ENCODE results near the gene ADCY1. TPM values are rescaled to one million over a fixed set of nuclear protein-coding genes. Genes with fewer than 3 reads are reported as not detected.

Gene ADCY1
- total RNA-seq, 2 experiments from 2014 or later: 0.25 to 0.32 TPM

- ChIA-PET CTCF (no interaction called here), POLR2A (no interaction called here)
Observed at GRCh38 chr7:45576249-45576929, 2.2 kb downstream of the ADCY1 start.

GRCh38 chr7:45578022-45578421 is 3.9 kb downstream of the ADCY1 start:
- ChIA-PET CTCF (no interaction called here), POLR2A (no interaction called here)

GRCh38 chr7:45578467-45578866 is 4.3 kb downstream of the ADCY1 start:
- ChIA-PET CTCF (no interaction called here), POLR2A (no interaction called here)

GRCh38 chr7:45579391-45579801 is 5.2 kb downstream of the ADCY1 start:
- ChIA-PET CTCF (no interaction called here), POLR2A (no interaction called here)

GRCh38 chr7:45580053-45580872 is 6.1 kb downstream of the ADCY1 start:
- ChIA-PET CTCF (no interaction called here), POLR2A (no interaction called here)

GRCh38 chr7:45581271-45581780 is 7.2 kb downstream of the ADCY1 start:
- CTCF ChIA-PET: no interaction called here
- POLR2A ChIA-PET: no interaction called here

- POLR2A ChIA-PET: no interaction called here
Observed at GRCh38 chr7:45582136-45582749, 8.1 kb downstream of the ADCY1 start.

GRCh38 chr7:45582868-45583277 is 8.7 kb downstream of the ADCY1 start:
- ChIA-PET CTCF (no interaction called here), POLR2A (no interaction called here)

More at GRCh38 chr7:45582136-45582749, 8.1 kb downstream of the ADCY1 start:
- CTCF ChIA-PET: no interaction called here

- ChIA-PET POLR2A (no interaction called here), CTCF (interaction anchor here (0.6 kb wide), 1 partner anchor 231 kb away, joined by 3 read pairs; no protein-coding TSS in a partner anchor)
Observed at GRCh38 chr7:45583296-45583695, 9.1 kb downstream of the ADCY1 start.

GRCh38 chr7:45584261-45585210 is 10.4 kb downstream of the ADCY1 start:
- ChIA-PET POLR2A (no interaction called here), CTCF (no interaction called here)

- ChIA-PET CTCF (no interaction called here), POLR2A (no interaction called here)
Observed at GRCh38 chr7:45585628-45586027, 11.5 kb downstream of the ADCY1 start.

- CTCF ChIA-PET: no interaction called here
Observed at GRCh38 chr7:45586542-45587520, 12.7 kb downstream of the ADCY1 start.

GRCh38 chr7:45588466-45588865 is 14.3 kb downstream of the ADCY1 start:
- ChIA-PET POLR2A (no interaction called here), CTCF (no interaction called here)

More at GRCh38 chr7:45586542-45587520, 12.7 kb downstream of the ADCY1 start:
- POLR2A ChIA-PET: no interaction called here

GRCh38 chr7:45589061-45589460 is 14.9 kb downstream of the ADCY1 start:
- ChIA-PET POLR2A (no interaction called here), CTCF (no interaction called here)

- CTCF ChIA-PET: no interaction called here
- POLR2A ChIA-PET: no interaction called here
Observed at GRCh38 chr7:45589915-45590678, 15.9 kb downstream of the ADCY1 start.

- CTCF ChIA-PET: no interaction called here
- POLR2A ChIA-PET: no interaction called here
Observed at GRCh38 chr7:45590679-45591057, 16.5 kb downstream of the ADCY1 start.

- ChIA-PET POLR2A (no interaction called here), CTCF (no interaction called here)
Observed at GRCh38 chr7:45591101-45591906, 17.1 kb downstream of the ADCY1 start.

Data from activated CD8-positive, alpha-beta memory T cell treated with anti-CD3 and anti-CD28 coated beads for 36 hours (primary cell).